Kidney tubule cell (primary cell): Measurements from ENCODE around the gene HPN.
A peak's percentile ranks its signal among the peaks of the same experiment; 100 is the strongest.
"Not testable (repeated sequence)": the region's sequence is repeated elsewhere in the genome, so short reads cannot be mapped to it uniquely, and the experiment has no call there.

ENCODE experiments used
- DNase-seq: peaks from one replicate; pipeline ENCODE4 v3.0.0-alpha.2; 2018; ENCODE audit warnings: low spot score

Gene HPN

GRCh38 chr19:35027851-35028599 is 13.5 kb upstream of the HPN start:
- no peak for DNase-seq

GRCh38 chr19:35028600-35028885 is 13.0 kb upstream of the HPN start:
- DNase-seq = not testable (repeated sequence)

GRCh38 chr19:35029275-35029736 is 12.2 kb upstream of the HPN start:
- not testable (repeated sequence) for DNase-seq

- DNase-seq = no peak
These were observed 11.7 kb upstream of the HPN start for GRCh38 chr19:35029737-35030256.

GRCh38 chr19:35030257-35031071 is 11.1 kb upstream of the HPN start, which contains the start of gene SCN1B:
Gene SCN1B, plus strand, starts transcription at chr19:35030470. Its CDS starts 351 bp downstream, at chr19:35030821.
- peak; percentile 69 for DNase-seq

DNA sequence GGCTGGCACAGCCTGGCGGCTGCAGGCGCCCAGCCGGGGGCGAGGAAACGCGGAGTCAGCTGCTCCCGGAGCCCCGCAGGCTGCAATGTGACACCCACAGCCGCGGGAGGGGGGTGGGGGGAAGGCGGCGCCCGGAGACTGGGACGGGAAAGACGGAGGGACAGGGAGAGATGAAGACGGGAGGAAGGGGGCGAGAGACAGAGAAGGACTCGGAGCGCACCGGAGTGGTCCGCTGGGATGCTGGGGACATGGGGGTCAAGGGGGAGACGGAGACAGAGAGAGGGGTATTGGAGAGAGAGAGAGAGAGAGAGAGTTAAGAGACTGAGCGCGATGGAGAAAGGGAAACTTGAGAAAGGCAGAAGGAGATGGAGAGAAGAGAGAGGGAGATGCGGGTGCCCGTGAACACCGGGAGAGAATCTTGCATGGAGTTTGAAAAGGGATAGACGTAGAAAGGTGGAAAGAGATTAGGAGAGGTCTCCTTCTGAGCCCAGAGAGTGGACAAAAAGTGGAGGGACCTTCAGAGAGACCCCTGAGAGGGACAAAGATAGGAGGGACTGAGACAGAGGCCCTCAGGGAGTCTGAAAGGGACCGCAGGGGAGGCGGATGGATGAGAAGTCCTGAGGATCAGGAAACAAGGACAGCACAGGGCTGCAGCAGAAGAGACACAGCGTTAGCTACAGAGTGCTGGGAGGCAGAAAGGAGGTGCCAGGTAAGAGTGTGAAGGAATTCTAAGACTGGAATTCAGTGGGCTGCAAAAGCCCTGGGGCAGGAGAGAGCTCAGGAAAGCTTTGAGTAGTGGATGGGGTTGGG is 10.2 kb upstream of the HPN start:
- no peak for DNase-seq

- no peak for DNase-seq
These were observed 9.1 kb upstream of the HPN start for GRCh38 chr19:35032356-35032865.

GRCh38 chr19:35033067-35034004 is 8.2 kb upstream of the HPN start:
- DNase-seq = no peak

- no peak for DNase-seq
These were observed 7.5 kb upstream of the HPN start for GRCh38 chr19:35034005-35034502.

GRCh38 chr19:35034588-35035382 is 6.7 kb upstream of the HPN start:
- no peak for DNase-seq

DNA sequence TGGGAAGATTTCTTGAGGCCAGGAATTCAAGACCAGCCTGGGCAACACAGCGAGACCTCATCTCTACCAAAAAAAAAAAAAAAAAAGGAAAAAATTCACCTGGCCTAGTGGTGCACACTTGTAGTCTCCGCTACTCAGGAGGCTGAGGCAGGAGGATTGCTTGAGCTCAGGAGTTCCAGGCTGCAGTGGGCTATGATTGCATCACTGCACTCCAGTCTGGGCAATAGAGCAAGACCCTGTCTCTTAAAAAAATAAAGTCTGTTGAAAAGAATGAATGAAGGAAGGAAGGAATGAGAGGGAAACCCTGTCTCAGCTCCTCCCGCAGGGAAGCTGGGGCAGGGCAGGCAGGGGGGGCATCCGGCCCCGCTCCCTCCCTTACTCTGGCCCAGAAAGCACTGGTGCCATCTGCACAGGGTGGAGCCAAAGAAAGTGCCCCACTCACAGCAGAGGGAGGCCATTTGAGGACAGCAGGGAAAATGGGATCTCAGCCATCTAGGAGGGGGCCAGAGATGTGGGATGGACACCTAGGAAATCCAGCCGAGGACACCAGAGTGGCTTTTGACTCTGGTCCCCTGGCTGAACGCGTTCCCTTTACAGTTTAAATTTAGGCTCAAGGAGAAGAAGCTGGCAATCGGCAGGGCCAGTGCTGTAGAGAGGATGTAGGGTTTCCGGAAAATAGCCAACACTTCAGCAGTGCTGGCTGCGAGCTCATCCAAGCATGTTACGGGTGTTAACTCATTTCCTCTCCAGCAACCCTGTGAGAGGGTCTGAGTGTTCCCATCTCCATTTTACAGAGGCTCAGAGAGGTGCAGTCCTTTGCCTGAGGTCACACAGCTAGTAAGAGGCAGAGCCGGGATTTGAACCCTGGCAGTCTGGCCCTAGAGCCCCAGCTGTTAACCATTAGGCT is 3.6 kb upstream of the HPN start:
- peak; percentile 66 for DNase-seq

DNA sequence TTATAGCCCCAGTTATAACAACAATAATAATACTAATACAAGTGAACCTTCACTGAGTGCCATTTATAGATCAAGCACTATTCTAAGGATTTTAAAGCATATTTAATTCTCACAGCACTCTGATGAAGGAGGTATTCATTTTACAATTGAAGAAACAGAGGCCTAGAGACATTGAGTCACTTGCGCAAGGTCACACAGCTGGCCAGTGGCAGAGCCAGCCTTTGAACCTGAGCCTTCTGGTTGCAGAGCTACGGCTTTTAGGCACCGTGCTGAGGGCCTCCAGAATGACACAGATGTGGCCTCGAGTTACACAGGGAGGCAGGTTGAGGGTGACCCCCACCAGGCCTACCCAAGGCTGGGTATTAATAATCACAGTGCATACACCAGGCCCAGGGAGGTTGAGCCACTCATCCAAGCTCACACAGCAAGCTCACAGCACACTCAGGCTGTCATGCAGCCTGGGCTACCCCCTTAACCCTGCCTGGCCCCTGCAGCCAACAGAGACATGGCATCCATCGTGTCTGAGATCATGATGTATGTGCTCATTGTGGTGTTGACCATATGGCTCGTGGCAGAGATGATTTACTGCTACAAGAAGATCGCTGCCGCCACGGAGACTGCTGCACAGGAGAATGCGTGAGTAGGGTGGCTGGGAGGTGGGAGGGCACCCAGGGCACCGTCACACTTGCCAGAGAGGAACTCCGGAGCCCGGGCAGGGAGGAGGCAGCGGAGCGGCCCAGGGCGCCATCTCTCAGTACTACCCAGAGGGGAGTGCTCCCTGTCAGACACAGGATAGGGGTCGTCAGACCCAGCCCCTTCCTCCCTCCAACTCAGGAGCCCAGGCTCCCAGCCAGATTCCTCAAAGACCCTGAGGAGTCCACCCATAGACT is 2.7 kb upstream of the HPN start:
- no peak for DNase-seq

GRCh38 chr19:35039881-35040825 is 1.4 kb upstream of the HPN start:
- DNase-seq = no peak

- DNase-seq = peak; percentile 49
These were observed 534 bp upstream of the HPN start for GRCh38 chr19:35040826-35041547.

DNA sequence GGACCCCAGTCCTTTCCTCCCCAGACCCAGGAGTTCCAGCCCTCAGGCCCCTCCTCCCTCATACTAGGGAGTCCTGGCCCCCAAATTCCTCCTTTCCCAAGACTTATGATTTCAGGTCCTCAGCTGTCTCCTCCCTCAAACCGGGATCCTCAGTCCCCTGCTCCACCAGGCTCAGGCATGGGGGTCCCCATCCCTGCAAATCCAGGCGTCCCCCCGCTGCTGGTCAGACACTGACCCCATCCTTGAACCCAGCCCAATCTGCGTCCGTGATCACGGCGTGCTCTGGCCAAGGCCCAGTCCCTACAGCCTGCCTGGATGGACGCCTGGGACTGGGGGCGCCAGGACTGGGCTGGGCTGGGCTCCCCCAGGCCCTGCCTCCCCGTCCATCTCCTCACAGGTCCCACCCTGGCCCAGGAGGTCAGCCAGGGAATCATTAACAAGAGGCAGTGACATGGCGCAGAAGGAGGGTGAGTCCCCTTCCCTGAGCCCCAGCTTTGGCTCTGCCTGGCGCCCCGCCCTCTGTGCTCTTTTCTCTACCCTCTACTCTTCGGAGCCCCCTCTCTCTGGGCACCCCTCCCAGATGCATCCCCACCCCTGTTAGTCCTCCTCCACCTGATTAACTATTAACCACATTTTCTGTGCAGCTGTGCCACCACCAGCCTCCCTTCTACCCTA is 672 bp downstream of the HPN start:
- DNase-seq = no peak
